Transverse colon (tissue), 3 donors: ENCODE results near the gene OLFML1.

ENCODE experiments used
- POLR2A ChIP-seq: fragments of 450-650 bp; IDR thresholded peaks from one replicate; pipeline ENCODE4 v1.6.1; 2016; ENCODE audit warnings: antibody characterized with exemption, mild to moderate bottlenecking, moderate library complexity
- TF ChIP-seq, protein P1 (sequence below), 5 experiments: fragments of 200-600 bp in 3 of 5; fragments of 450-650 bp in 2 of 5; sonication (generic) in 3 of 5; IDR thresholded peaks; 1 replicate in 2 of 5; 2 replicates in 3 of 5; pipeline ENCODE4 v1.5.1; 2016 to 2017; ENCODE audit warnings: antibody characterized with exemption in 5 of 5, inconsistent platforms in 3 of 5, mild to moderate bottlenecking in 2 of 5, moderate library complexity in 1 of 5

GRCh38 chr11:7518811-7519562 is 33.7 kb downstream of the OLFML1 start:
- TF ChIP-seq, protein P1, sequence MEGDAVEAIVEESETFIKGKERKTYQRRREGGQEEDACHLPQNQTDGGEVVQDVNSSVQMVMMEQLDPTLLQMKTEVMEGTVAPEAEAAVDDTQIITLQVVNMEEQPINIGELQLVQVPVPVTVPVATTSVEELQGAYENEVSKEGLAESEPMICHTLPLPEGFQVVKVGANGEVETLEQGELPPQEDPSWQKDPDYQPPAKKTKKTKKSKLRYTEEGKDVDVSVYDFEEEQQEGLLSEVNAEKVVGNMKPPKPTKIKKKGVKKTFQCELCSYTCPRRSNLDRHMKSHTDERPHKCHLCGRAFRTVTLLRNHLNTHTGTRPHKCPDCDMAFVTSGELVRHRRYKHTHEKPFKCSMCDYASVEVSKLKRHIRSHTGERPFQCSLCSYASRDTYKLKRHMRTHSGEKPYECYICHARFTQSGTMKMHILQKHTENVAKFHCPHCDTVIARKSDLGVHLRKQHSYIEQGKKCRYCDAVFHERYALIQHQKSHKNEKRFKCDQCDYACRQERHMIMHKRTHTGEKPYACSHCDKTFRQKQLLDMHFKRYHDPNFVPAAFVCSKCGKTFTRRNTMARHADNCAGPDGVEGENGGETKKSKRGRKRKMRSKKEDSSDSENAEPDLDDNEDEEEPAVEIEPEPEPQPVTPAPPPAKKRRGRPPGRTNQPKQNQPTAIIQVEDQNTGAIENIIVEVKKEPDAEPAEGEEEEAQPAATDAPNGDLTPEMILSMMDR (IDR thresholded peaks at IDR 0.05) = no peak
- TF ChIP-seq POLR2A = no peak
